Left renal pelvis (tissue), 4 donors: Measurements from ENCODE around the gene HOXD8. TPM values are rescaled to one million over a fixed set of nuclear protein-coding genes. Genes with fewer than 3 reads are reported as not detected.

Experiments used
- DNase-seq, 4 donors: peaks; one replicate each; pipeline ENCODE4 v3.0.0-alpha.2; 2013; ENCODE audit warnings: low read depth in 4 of 4, low spot score in 3 of 4
- polyA plus RNA-seq, 4 donors: library from polyadenylated mRNA; unstranded; fragments of 120-200 nt; gene quantifications; one replicate each; pipeline ENCODE4 v1.2.1, GENCODE V29; 2013; ENCODE audit not compliant: insufficient read length in 4 of 4

HOXD8 gene
- polyA plus RNA-seq, 4 donors = 42.2 to 245 (median 180) TPM

- no peak for DNase-seq
Observed at GRCh38 chr2:176156301-176156806, 26.8 kb downstream of the HOXD8 start.

- no peak for DNase-seq
Observed at GRCh38 chr2:176156807-176157498, 27.4 kb downstream of the HOXD8 start, which contains the start of gene HOXD3. TSS of gene HOXD3 (plus strand) at chr2:176157307. CDS start at chr2:176169115, 11,808 bp downstream.

DNA sequence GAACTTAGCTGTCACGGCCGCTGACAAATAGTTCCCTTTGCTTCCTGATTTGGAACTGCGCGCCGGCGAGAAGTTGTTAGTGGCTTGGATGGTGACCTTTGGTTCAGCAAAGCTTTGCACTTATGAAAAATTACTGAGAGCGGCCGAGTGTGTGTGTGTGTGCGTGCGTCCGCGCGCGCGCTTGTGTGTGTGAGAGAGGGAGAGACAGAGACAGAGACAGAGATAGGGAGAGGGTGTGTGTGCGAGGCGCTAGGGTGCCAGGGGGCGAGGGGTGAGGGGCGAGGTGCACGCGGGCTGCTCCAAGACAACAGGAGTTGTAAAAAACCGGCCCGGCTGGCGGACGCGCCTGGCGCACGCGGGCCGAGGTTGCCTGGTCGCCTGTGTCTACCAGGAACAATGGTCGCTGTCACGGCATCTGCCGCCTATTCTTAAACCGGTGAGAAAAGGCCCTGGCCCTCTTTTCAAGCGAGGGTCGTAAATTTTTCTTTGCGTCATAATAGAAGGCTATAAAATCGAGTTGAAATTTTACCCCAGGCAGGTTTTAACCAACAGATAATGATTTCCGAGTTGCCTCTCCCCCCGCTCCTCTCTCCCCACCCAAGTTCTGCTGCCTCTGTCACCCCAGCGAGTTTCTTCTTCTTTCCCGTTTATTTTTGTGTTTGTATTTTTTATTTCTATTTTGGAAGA, 28.1 kb downstream of the HOXD8 start:
- no peak for DNase-seq

- DNase-seq = no peak
Observed at GRCh38 chr2:176158186-176158591, 28.7 kb downstream of the HOXD8 start.

DNA sequence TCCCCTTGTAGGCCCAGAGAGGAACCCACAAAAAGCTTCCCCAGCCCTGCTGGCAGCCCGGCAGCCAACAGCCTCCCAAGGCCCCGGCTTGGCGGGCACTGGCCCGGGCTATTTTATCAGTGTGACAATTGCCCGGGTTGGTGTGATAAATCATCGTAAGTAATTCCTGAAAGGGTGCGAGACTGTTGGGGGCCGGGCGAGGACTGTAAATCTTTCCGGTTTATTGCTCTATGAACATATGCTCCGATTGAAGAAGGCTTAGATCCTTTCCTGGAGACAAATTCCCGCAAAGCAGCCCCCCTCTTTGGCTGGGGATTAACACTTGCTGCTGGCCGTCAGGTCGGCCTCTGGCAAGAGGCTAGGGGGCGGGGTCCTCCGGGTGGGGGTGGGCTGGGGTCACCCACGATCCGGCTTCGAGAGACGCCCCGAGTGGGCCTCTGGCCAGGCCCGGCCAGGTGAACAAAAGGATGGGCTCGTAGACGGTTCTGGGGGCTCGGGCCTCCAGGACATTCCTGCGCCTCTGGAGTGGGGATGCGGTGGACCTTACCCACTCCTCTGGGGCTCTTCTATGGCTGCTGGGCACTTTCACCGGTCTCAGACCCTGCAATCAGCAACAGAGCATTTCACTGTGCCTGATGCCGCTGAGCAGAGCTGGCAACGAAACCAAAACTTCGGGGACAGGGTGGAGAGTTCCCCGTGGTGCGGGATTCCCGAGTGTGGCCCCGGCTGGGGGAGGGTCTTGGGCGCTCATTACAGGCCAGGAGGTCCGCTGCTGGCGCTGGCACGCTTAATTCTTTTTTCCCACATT, 29.6 kb downstream of the HOXD8 start:
- DNase-seq = no peak

DNA sequence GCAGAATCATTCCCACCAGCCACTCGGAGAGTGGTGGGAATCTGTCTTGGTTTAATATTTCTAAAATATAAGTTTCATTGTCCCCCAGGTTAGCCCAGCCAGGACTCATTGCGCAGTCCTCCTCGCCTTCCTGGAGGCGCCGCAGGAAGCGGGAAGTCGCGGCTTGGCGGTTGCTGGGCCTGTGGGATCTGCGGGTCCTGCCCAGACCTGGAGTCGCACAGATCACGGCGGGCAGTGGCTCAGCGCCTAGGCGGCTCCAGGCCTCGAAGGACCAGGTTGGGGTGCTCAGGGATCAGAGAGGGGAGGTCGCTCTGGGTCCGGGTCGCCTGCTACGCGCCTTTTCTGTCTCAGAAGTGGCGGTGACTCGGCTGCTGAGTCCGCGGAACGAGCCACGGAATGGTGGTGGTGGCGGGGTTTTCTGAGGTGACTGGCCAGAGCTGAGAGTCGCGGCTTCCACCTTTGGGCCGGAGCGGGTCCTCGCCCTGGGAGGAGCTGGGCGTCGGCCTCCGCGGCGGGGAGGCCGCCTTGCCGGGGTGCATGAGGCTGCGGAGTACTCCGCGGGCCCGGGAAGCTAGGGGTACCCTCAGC, 30.3 kb downstream of the HOXD8 start:
- no peak for DNase-seq

DNA sequence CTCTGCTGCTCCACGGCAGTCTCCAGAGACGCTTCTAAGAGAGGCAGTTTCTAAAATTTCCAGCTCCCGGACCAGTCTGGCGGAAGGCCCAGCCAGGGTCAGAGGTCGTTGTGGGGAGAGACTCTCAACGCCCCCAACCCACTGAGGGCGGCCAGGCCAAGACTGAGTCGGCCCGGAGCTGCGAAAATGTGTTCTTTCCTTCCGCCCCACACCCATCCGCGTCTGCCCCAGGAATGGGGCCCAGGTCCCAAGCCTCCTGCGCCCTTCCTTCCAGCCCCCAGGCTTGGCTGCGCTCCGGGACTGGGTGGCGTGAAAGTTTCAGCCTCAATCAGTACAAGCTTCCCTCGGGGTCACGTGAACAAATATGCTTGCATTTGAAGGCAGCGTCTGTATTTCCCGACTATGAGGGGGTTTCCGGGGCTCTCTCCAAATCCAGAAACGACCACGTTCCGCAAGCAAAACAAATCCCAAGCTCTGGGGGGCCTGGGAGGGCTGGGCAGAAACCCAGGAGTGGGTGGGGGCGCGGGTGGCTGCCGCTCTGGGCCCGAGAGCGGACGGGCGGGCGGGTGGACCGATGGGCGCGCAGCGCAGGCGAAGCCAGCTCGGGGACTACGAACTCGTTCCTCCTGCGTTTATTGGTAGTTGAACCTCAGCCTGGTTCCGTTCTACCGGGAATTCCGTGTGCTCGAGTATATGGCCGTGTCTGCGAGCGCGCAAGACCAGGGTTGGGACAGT, 30.9 kb downstream of the HOXD8 start:
- no peak for DNase-seq

- no peak for DNase-seq
Observed at GRCh38 chr2:176160986-176161824, 31.7 kb downstream of the HOXD8 start.

DNA sequence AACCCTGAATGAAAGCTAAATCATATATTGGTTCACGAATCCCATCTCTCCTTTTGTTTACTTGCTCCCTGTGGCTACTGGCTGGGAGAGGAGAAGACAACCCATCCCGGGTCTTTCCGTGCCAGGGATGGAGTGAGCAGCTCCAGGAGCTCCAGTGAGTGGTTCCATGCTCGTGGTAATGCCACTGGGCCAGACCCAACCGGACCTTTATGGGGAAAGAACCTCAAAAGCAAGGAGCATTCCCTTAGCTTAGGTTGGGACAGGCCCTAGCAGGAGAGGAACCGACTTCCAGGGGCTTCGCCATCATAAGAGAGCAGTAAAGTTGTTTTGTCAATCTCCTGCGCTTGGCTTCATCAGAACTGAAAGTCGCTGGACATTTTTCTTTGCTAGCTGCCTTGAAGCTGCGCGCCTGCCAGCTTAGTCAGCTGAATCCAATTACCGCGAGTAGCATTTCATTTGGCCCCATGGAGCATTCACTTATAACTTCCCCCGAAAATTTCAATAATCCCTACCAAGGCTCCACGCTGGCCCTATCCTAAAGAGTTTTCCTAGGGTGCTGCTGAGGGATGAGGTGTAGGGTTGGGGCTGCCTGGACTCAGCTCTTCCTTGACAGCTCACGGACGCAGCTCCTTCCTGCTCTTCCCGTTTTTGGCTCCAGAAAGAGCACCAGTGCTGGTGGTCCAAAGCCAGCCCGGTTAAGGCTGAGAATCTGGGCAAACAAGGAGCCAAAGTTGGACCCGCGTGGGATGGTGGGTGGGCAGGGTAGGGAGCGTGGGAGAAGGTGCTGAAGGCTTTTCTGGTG, 32.5 kb downstream of the HOXD8 start:
- DNase-seq = no peak

GRCh38 chr2:176162911-176163671, 33.6 kb downstream of the HOXD8 start:
- peak in 1 of 4 donors; percentile 82 for DNase-seq

DNA sequence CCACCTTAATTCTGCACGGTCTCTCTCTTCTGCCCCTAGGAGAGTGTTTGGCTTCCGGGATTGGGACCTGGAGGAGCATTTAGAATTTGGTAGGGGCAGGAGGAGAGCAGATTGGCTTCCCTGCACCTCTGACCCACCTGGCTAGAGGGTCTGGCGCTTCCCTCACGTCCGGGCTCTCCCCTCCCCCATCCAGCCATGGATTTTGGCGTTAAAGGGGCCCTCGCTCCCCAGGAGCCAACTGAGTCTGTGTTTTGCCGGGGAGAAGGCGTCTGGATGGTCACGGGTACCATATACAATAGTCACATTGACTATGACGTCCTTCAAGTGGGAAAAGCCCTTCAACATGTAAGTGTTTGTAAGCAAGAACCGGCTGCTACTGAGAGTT, 34.2 kb downstream of the HOXD8 start:
- no peak for DNase-seq

DNA sequence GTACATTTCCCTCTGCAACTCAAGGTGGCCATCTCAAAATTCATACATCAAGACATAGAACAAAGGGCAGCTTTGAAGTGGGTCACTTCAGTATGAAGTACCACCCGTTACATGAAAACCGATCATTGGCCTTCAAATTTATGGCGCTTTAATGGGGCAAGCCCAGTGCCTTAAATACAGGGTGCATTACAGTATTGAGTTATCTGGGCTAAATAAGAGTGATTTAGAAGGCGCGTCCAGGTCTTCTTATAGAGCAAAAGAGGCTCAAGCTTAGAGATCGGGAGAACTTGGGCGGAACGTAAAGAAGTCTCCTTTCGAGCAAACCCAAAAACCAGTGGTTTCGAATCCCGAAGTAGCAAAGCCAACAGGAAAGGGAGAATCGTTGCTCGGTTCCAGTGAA, 34.7 kb downstream of the HOXD8 start:
- no peak for DNase-seq

- no peak for DNase-seq
Observed at GRCh38 chr2:176164611-176165369, 35.3 kb downstream of the HOXD8 start.

DNA sequence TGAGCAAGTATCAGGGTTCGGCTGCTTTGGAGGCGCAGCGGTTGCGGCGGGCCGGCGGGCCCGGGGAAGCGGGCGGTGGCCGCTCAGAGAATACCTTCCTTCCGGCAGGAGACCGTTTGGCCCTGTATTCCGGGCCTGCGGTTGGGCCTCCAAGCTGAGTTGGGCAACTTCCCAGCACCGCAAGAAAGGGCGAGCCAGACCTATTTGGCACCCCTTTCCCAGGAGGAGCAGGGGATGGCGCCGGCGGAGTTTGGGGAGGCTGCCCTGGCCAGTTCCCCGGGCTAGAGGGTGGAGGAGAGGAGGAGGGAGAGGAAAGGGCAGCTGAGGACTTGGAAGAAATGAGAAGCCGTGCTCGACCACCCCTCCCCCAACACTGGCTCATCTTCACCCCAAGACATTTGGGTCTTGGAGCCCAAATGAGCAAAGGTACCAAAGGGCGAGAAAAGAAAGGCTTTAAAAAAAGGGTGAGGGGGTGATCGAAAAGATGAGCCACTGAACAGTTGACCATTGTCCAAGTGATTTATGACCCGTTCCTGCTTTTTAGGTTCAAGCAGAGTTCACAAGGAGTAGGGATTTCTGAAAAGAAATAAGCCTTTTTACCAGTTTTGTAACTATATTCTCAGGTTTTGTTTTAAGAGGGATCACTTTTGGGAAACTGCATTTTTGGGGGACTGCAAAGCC, 36.0 kb downstream of the HOXD8 start:
- no peak for DNase-seq

DNA sequence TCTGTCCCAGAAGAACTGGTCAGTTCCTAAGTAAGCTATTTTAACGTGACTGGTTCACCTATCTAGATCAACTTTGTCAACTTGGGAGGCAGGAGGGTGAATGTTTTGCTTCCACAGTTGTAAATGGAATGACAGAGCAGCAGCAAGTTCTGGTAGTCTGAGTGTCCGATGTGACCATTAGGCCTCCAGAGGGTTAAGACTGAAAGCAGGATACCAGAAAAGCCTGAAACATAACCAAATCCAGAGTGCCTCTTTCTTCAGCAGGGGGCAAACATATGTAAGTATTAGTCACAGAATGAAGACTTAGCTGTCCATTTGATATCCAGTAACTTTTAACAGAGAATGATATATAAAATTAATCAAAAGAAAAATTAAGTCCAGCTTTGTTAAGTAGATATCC, 36.8 kb downstream of the HOXD8 start:
- no peak for DNase-seq

GRCh38 chr2:176167398-176167797, 37.9 kb downstream of the HOXD8 start:
- no peak for DNase-seq
